BJ (cell line): Measurements from ENCODE around the gene AHRR. TPM values are rescaled to one million over a fixed set of nuclear protein-coding genes. Genes with fewer than 3 reads are reported as not detected.

Experiments
- CTCF ChIA-PET: fragments of 350-600 bp; formaldehyde crosslinking; extraction: SDS; loops from one replicate; lab custom pipeline; 2021; ENCODE audit warnings: antibody characterized with exemption, inconsistent platforms; lab: Yijun Ruan, JAX
- POLR2A ChIA-PET: fragments of 300-600 bp; sonication (Branson Sonifier 250); formaldehyde crosslinking; extraction: SDS; loops from one replicate; lab custom pipeline; 2021; ENCODE audit warnings: antibody characterized with exemption; lab: Charles Lee
- DNase-seq: peaks from one replicate; pipeline ENCODE4 v3.0.0-alpha.2; 2011; ENCODE audit warnings: low read depth
- H3K27me3 ChIP-seq: 2 replicates; pipeline ENCODE4 v1.6.0; 2011; ENCODE audit warnings: low read length; ENCODE audit not compliant: control insufficient read depth, insufficient read depth
- H3K36me3 ChIP-seq: 2 replicates; pipeline ENCODE4 v1.5.1; 2011; ENCODE audit warnings: low read length; ENCODE audit not compliant: control insufficient read depth, insufficient read depth
- H3K4me3 ChIP-seq: 2 replicates; pipeline ENCODE4 v1.5.1; 2011; ENCODE audit warnings: low read depth, mild to moderate bottlenecking, control low read depth, low read length
- polyA plus RNA-seq: library from polyadenylated mRNA; depleted of rRNA; stranded (reverse); fragments of >200 nt; gene quantifications from 2 replicates; pipeline ENCODE4 v1.2.3, GENCODE V29; 2011
- TF ChIP-seq, protein P1 (sequence below): IDR thresholded peaks from 2 replicates; pipeline ENCODE4 v1.5.1; 2011; ENCODE audit warnings: low read depth, mild to moderate bottlenecking, control low read depth, inconsistent platforms, low read length, moderate library complexity; ENCODE audit not compliant: insufficient read depth

The AHRR gene
- polyA plus RNA-seq, 1 experiment: 36.4 TPM

DNA sequence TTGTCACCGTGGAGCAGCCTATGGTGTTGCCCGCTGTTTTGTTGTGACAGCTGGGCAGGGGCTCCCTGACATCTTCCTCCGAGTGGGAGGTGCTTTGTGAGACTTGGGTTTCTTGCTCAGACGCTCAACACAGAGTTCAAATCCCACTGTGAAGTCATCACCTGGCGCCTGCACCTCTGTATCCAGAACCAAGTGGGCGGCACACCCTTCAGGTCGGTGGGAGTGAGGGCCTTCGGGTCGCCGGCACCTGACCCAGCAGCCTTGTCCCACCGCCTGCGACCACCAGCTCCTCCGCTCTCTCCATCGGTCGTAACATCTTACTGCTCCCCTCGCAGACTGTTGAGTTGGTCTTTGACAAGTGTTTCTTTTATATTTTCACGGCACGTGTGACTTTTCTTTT lies 83.9 kb downstream of the AHRR start:
- Histone ChIP-seq H3K27me3 (no peaks in the 10 kb centered on the region), H3K36me3 (peaks cover 1% of the 10 kb centered on the region), H3K4me3 (no peak overlapping the region)
- TF ChIP-seq, protein P1, sequence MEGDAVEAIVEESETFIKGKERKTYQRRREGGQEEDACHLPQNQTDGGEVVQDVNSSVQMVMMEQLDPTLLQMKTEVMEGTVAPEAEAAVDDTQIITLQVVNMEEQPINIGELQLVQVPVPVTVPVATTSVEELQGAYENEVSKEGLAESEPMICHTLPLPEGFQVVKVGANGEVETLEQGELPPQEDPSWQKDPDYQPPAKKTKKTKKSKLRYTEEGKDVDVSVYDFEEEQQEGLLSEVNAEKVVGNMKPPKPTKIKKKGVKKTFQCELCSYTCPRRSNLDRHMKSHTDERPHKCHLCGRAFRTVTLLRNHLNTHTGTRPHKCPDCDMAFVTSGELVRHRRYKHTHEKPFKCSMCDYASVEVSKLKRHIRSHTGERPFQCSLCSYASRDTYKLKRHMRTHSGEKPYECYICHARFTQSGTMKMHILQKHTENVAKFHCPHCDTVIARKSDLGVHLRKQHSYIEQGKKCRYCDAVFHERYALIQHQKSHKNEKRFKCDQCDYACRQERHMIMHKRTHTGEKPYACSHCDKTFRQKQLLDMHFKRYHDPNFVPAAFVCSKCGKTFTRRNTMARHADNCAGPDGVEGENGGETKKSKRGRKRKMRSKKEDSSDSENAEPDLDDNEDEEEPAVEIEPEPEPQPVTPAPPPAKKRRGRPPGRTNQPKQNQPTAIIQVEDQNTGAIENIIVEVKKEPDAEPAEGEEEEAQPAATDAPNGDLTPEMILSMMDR: no peak
- ChIA-PET CTCF (interaction anchor here (1.0 kb wide), 1 partner anchor 44 kb away, joined by 3 read pairs; no protein-coding TSS in a partner anchor), POLR2A (no interaction called here)
- DNase-seq: no peak

DNA sequence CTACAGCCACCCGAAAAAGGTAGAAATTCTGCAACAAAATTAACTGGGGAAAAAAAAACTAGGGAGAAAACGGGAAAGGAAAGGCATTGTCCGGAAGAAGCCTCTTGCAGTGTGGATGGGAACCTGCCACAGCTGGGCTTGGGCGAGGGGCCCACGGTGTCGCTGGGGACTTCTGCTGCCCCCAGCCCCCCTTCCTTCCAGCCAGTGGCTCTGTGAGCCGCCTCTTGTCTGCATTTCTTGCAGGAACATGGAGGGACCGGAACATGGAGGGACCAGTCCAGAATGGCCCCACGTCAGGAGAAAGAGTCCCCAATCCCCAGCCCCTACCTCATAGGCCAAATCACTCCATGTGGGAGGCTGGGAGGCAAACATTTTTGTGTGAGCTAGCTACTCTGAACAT lies 84.5 kb downstream of the AHRR start:
- ChIA-PET POLR2A (no interaction called here), CTCF (interaction anchor here (1.0 to 1.7 kb wide), 2 partner anchors 14 to 43 kb away, joined by 3 to 4 read pairs; no protein-coding TSS in a partner anchor)
- no peaks in the 10 kb centered on the region for H3K27me3 ChIP-seq
- H3K36me3 ChIP-seq: peaks cover 1% of the 10 kb centered on the region
- no peak for DNase-seq
- TF ChIP-seq, protein P1: no peak
- no peak overlapping the region for H3K4me3 ChIP-seq

DNA sequence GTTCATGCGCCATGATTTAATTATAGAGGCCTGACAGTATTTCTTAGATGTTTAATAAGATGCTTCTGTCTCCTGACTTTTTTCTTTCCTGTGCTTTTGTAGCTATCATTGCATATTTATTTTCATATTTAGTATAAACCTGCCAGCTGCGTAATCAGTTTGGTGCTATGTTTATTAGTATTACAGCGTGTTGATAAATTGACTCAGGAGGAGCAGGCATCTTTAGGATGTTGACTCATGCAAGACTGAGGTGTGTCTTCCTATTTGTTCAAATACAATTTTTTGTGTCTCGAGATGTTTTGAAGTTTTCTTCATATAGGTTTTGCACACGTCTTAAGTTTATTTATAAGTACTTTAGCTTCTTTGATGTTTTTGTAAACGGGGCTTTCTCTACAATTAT lies 85.5 kb downstream of the AHRR start:
- ChIA-PET CTCF (interaction anchor here (1.0 to 1.7 kb wide), 2 partner anchors 11 to 13 kb away, joined by 3 to 4 read pairs; no protein-coding TSS in a partner anchor), POLR2A (no interaction called here)
- TF ChIP-seq, protein P1: no peak
- no peak for DNase-seq
- H3K27me3 ChIP-seq: no peaks in the 10 kb centered on the region
- H3K36me3 ChIP-seq: peaks cover 3% of the 10 kb centered on the region
- no peak overlapping the region for H3K4me3 ChIP-seq

DNA sequence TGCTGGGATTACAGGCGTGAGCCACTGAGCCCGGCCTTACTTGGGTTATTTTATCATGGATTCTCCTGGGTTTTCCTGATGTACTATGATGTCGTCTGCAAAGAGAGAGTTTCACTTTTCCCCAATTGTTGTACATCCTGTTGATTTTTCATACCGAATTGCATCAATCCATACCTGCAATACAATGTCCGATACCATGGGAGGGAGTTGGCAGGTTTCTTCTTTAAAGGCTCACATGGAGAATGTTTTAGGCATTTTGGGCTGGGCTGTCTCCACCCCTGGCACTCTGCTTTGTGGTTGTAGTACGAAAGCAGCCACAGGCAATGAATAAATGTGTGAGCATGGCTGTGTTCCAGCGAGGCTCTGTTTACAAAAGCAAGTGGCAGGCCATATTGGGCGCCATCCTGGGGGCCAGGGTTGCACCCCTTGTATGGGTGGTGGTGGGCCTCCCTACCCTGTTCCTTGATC lies 86.3 kb downstream of the AHRR start:
- Histone ChIP-seq H3K4me3 (no peak overlapping the region), H3K27me3 (no peaks in the 10 kb centered on the region), H3K36me3 (peaks cover 3% of the 10 kb centered on the region)
- CTCF ChIA-PET: interaction anchor here (1.7 kb wide), 1 partner anchor 12 kb away, joined by 4 read pairs; no protein-coding TSS in a partner anchor
- TF ChIP-seq, protein P1: no peak
- POLR2A ChIA-PET: no interaction called here
- no peak for DNase-seq

GRCh38 chr5:410911-411517 lies 89.5 kb downstream of the AHRR start:
- no peak for DNase-seq
- ChIA-PET POLR2A (no interaction called here), CTCF (no interaction called here)
- Histone ChIP-seq H3K36me3 (peaks cover 10% of the 10 kb centered on the region), H3K4me3 (no peak overlapping the region), H3K27me3 (no peaks in the 10 kb centered on the region)
- TF ChIP-seq, protein P1: no peak
